Right renal cortex interstitium (tissue), 3 donors: Measurements from ENCODE around the gene ZG16. TPM values are rescaled to one million over a fixed set of nuclear protein-coding genes. Genes with fewer than 3 reads are reported as not detected.

Experiments used
- DNase-seq, 3 donors: peaks; one replicate each; pipeline ENCODE4 v3.0.0-alpha.2; 2013; ENCODE audit warnings: low read depth in 3 of 3, low spot score in 2 of 3
- polyA plus RNA-seq, 3 donors: library from polyadenylated mRNA; unstranded; fragments of 120-200 nt; gene quantifications; one replicate each; pipeline ENCODE4 v1.2.1, GENCODE V29; 2013; ENCODE audit not compliant: insufficient read length in 3 of 3

Gene ZG16
- polyA plus RNA-seq, 3 donors: 0.06 TPM; not detected in 2

- peak in 2 of 3 donors; percentile 74 to 78 for DNase-seq
Measured at GRCh38 chr16:29807426-29808218, 29.6 kb downstream of the ZG16 start.

GRCh38 chr16:29808219-29808900 is 30.3 kb downstream of the ZG16 start:
- DNase-seq: no peak

GRCh38 chr16:29809031-29809747 is 31.1 kb downstream of the ZG16 start:
- DNase-seq: no peak

GRCh38 chr16:29809850-29810698 is 32.0 kb downstream of the ZG16 start:
- no peak for DNase-seq

- DNase-seq: no peak
Measured at GRCh38 chr16:29810699-29811169, 32.7 kb downstream of the ZG16 start.

- peak; percentile 80 to 92 (median 85) for DNase-seq
Measured at GRCh38 chr16:29811170-29811895, 33.3 kb downstream of the ZG16 start.

- DNase-seq: peak in 2 of 3 donors; percentile 56 to 61
Measured at GRCh38 chr16:29811896-29812665, 34.0 kb downstream of the ZG16 start, which contains the start of gene PRRT2. Gene PRRT2 (plus strand): TSS chr16:29812193. CDS start chr16:29813055, 862 bp downstream.

GRCh38 chr16:29812754-29813643 is 34.9 kb downstream of the ZG16 start:
- no peak for DNase-seq

GRCh38 chr16:29813644-29814562 is 35.8 kb downstream of the ZG16 start:
- no peak for DNase-seq

- DNase-seq: no peak
Measured at GRCh38 chr16:29814592-29814991, 36.5 kb downstream of the ZG16 start.

GRCh38 chr16:29815032-29815721 is 37.1 kb downstream of the ZG16 start:
- no peak for DNase-seq

- peak; percentile 98 to 99 (median 98) for DNase-seq
Measured at GRCh38 chr16:29815793-29816693, 38.0 kb downstream of the ZG16 start, which contains the start of gene PAGR1. Gene PAGR1 (plus strand): TSS chr16:29816152. CDS start chr16:29816526, 374 bp downstream.

GRCh38 chr16:29816694-29817441 is 38.8 kb downstream of the ZG16 start:
- peak in 1 of 3 donors; percentile 39 for DNase-seq

GRCh38 chr16:29818082-29818481 is 40.0 kb downstream of the ZG16 start:
- no peak for DNase-seq
